ENCODE results near the gene PCSK4. TPM values are rescaled to one million over a fixed set of nuclear protein-coding genes. Genes with fewer than 3 reads are reported as not detected.

PCSK4 gene
- polyA plus RNA-seq, 2 of the 4 experiments (the other 2 are of a cell fraction): 0.76 to 2.1 TPM

DNA sequence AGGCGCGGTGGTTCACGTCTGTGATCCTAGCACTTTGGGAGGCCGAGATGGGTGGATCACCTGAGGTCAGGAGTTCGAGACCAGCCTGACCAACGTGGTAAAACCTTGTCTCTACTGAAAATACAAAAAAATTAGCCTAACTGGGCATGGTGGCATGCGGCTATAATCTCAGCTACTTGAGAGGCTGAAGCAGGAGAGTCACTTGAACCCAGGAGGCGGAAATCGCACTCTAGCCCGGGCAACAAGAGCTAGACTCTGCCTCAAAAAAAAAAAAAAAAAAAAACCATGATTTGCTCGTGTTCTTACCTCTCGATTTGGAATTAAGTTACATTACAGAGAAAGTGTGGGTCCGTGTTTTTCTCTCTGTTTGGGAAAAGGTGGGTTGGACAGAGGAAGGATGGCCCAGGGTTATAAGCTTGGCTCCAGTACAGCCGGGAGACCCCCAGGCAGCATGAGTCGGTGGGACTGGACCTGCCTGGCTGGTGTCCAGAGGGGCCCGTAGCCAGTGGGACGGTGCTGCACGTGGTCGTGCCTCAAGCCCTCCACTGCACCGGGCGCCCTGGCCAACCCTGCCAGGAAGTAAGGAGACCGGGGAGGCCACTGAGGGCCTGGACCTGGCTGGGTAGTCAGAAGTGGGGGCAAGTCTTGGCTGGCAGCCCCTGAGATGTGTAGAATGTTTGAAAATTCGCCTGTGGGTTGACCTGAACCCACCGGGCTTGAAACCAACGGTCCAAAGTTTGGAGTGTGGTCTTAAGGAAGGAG, 48.3 kb downstream of the PCSK4 start:
- Histone ChIP-seq H3K27ac (no peak overlapping the region), H3K4me2 (no peak overlapping the region), H3K9me3 (no peaks in the 10 kb centered on the region), H3K4me3 (no peak overlapping the region), H3K4me1 (peaks cover 47% of the 10 kb centered on the region)
- POLR2A ChIA-PET: no interaction called here
- ATAC-seq: no peak
- TF ChIP-seq RCOR1 (IDR thresholded peaks at IDR 0.05; ENCODE audit: low read depth, low read length) (no peak), HEYL (CRISPR knock-in tag; IDR thresholded peaks at IDR 0.05) (no peak), MAZ (IDR thresholded peaks at IDR 0.05; ENCODE audit: borderline replicate concordance, low read depth, low read length) (no peak), REST (IDR thresholded peaks at IDR 0.05) (no peak), ZC3H11A (IDR thresholded peaks at IDR 0.05) (no peak), CEBPB (IDR thresholded peaks at IDR 0.05) (no peak), NFE2L2 (conservative IDR thresholded peaks at IDR 0.05; ENCODE audit: low read length) (no peak), CTCF (IDR thresholded peaks at IDR 0.05) (no peak), GATA3 (IDR thresholded peaks at IDR 0.05; ENCODE audit: borderline replicate concordance) (no peak)
- TF ChIP-seq, protein P1, sequence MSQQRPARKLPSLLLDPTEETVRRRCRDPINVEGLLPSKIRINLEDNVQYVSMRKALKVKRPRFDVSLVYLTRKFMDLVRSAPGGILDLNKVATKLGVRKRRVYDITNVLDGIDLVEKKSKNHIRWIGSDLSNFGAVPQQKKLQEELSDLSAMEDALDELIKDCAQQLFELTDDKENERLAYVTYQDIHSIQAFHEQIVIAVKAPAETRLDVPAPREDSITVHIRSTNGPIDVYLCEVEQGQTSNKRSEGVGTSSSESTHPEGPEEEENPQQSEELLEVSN (IDR thresholded peaks at IDR 0.05; ENCODE audit: borderline replicate concordance, low read depth): no peak
- DNase-seq (ENCODE audit: low read depth in 1 of 2, low spot score in 1 of 2): no peak
- no peak for FAIRE-seq
- CTCF ChIA-PET: interaction anchor here (0.9 to 2.1 kb wide), 2 partner anchors 10 to 162 kb away, joined by 3 to 6 read pairs; no protein-coding TSS in a partner anchor
- WGBS (ENCODE audit: missing lambda C conversion rate): 87% methylated on average over 18 of the region's 25 CpGs

- no peak for DNase-seq (ENCODE audit: low read depth in 1 of 2, low spot score in 1 of 2)
- no peaks in the 10 kb centered on the region for H3K9me3 ChIP-seq
- FAIRE-seq: no peak
- no peak overlapping the region for H3K4me3 ChIP-seq
- POLR2A ChIA-PET: no interaction called here
- peak overlapping the region in 1 of 2 experiments; percentile 99; a peak in 3 of 6 replicates for H3K27ac ChIP-seq
- peak overlapping the region; percentile 90 for H3K4me2 ChIP-seq
- 93% methylated on average over 3 of the region's 9 CpGs for WGBS (ENCODE audit: missing lambda C conversion rate)
- no peak for ATAC-seq
- peaks cover 42% of the 10 kb centered on the region for H3K4me1 ChIP-seq
- CTCF ChIA-PET: interaction anchor here (0.7 kb wide), 1 partner anchor 13 kb away, joined by 3 read pairs; no protein-coding TSS in a partner anchor
- no peak for TF ChIP-seq FOSL2 (IDR thresholded peaks at IDR 0.05)
- TF ChIP-seq FOSL2 (CRISPR knock-in tag; IDR thresholded peaks at IDR 0.05): no peak
- no peak for TF ChIP-seq RNF2 (IDR thresholded peaks at IDR 0.05; ENCODE audit: borderline replicate concordance, low read depth)
- TF ChIP-seq ZFP36 (IDR thresholded peaks at IDR 0.05; ENCODE audit: borderline replicate concordance, partially characterized antibody): no peak
- TF ChIP-seq REST (IDR thresholded peaks at IDR 0.05): no peak
- no peak for TF ChIP-seq EHMT2 (IDR thresholded peaks at IDR 0.05; ENCODE audit: low read depth)
- TF ChIP-seq, protein P1 (IDR thresholded peaks at IDR 0.05; ENCODE audit: borderline replicate concordance, low read depth): no peak
- no peak for TF ChIP-seq HOXB5 (CRISPR knock-in tag; IDR thresholded peaks at IDR 0.05)
- no peak for TF ChIP-seq HOXB13 (CRISPR knock-in tag; IDR thresholded peaks at IDR 0.05; ENCODE audit: low read depth)
- TF ChIP-seq CBX2 (IDR thresholded peaks at IDR 0.05; ENCODE audit: borderline replicate concordance, low read depth): no peak
- TF ChIP-seq, protein P2, sequence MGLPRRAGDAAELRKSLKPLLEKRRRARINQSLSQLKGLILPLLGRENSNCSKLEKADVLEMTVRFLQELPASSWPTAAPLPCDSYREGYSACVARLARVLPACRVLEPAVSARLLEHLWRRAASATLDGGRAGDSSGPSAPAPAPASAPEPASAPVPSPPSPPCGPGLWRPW (IDR thresholded peaks at IDR 0.05): no peak
- no peak for TF ChIP-seq RCOR1 (IDR thresholded peaks at IDR 0.05; ENCODE audit: low read depth, low read length)
- TF ChIP-seq HOXA7 (CRISPR knock-in tag; IDR thresholded peaks at IDR 0.05): no peak
Observed at GRCh38 chr19:1441022-1441426, 49.1 kb downstream of the PCSK4 start.

Data from A549 (cell line).